HG03095 (cell line): ENCODE measurements around the gene JMJD8.

Source experiments
- ATAC-seq: cut with Tn5 transposase; IDR thresholded peaks from one replicate; pipeline ENCODE4 v1.9.1; 2021; ENCODE audit warnings: moderate library complexity; ENCODE audit not compliant: unreplicated experiment

JMJD8 gene

DNA sequence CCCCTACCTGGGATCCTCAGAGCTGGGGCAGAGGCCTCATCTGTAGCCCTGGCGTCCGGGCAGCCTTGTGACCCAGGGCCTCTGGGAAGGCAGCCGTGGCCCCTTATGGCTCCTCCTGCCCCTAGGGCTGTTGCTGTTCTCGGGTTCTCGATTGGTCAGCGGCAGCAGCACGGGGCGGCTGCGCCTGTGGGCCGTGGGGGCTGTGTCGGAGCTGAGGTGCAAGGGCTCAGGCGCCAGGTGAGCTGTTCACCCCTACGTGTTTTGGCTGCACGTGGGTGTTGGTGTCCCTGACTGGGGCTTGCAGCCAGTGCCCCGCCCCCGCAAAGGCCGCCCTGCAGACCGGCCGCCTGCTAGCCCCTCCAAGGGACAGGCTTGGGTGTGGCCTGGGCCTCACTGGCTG, 22.0 kb downstream of the JMJD8 start:
- ATAC-seq = no peak

DNA sequence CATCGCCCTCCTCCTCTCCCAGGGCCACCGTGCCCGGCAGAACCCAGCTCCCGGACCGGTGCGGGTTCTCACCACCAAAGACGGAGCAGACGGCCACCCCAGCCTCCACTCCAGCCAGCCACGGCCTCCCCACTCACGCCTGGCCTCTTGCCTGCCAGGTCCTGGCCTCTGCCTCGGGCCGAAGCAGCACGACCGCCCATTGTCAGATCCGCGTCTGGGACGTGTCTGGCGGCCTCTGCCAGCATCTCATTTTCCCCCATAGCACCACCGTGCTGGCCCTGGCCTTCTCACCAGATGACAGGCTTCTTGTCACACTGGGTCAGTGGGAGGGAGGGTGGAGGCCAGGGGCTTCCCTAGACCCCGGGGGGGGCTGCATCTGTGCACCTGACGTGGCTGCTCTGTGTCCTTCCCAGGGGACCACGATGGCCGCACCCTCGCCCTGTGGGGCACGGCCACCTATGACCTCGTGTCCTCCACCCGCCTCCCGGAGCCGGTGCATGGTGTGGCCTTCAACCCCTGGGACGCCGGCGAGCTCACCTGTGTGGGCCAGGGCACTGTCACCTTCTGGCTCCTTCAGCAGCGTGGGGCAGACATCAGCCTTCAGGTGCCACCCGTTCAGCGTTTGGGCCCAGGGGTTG, 22.8 kb downstream of the JMJD8 start:
- ATAC-seq = no peak

DNA sequence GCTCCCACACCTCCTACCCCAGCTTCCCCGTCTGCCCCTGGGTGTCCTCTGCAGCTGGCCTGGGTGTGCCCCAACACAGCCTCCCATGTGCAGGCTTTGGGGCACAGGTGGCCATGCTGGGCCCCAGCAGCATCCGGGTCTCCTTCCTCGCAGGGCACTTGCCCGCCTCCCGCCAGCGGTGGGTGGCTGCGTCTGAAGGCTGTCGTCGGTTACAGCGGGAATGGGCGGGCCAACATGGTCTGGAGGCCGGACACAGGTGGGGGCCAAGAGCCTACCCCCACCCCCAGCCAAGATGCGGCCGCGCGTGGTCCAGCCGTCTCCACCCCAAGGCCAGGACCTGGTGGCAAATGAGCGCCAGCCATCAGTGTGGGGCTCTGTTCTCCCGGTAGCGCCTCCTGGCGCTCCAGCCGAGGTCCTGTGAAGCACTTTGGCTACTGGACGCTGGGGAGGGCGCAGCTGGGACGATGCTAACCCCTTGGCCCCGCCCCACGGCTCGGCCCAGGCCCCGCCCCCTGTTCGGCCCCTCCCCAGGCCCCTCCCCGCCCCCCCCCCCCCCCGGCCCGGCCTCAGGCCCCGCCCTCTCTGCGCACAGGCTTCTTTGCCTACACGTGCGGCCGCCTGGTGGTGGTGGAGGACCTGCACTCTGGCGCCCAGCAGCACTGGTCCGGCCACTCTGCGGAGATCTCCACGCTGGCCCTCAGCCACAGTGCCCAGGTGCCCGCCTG, 23.5 kb downstream of the JMJD8 start:
- ATAC-seq = no peak

DNA sequence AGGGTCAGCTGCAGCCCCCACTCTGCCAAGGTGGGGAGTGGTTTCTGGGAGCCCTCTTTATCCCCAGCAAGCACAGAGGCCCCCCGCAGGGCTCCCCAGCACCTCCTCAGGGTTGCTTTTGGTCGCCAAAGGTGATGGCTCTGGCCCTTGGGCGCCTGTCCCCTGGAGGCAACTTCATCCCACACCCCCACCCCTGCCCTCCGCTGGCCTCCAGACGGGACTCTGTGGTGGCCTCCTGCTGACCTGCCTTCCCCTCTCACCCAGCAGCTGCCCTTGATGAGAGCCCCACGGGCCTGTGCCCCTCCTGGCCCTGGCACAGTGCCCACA, 24.0 kb downstream of the JMJD8 start:
- no peak for ATAC-seq

DNA sequence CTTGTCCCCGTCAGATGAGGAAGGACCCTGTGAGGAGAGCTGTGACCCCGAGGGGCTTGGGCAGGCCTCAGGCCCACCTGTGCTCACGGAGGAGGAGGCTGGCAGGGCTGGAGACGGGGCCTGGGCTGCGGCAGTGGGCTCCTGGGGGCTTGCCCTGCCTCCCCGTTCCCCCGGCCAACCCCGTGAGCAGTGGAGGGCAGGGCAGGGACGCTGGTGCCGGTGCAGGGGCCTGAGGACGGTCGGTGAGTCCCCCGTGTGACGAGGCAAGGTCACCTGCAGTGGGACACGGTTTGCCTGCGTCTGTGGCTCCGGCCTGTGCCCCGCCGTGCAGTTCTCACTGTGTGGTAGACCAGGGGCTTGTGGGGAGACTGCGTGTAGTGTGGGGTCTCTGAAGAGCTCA, 24.5 kb downstream of the JMJD8 start:
- ATAC-seq = no peak

DNA sequence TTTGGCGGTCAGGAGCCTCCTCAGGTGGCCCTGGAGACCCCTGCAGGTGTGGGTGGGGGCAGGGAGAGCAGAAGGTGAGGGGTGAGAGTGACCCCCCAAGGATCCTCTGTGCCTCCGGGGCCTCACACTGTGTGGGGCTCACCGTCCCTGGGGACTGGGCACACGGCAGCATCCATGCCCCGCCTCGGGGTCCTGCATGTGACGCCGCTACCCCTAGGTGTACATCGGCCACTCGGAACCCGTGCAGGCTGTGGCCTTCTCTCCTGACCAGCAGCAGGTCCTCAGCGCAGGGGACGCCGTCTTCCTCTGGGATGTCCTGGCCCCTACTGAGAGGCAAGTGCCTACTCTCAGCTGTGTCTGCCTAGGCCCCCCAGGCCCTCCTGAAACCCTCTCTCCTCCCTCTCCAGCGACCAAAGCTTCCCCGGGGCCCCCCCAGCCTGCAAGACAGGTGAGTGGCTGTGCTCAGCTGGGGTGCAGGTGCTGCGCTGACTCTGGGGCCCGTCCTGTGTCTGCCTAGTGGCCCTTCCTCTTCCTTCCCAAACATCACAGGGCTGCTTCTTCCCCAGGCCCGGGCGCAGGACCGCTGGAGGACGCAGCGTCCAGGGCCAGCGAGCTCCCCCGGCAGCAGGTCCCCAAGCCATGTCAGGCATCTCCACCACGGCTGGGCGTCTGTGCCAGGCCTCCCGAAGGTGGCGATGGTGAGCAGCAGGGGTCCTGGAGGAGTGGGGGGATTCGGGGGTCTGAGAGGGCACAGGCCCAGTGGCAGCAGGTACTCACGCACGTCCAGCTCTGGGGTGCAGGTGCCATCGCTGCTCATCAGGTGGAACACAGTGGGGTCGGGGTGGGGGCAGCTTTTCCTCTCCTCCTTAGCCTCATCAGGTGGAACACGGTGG, 25.2 kb downstream of the JMJD8 start:
- no peak for ATAC-seq

DNA sequence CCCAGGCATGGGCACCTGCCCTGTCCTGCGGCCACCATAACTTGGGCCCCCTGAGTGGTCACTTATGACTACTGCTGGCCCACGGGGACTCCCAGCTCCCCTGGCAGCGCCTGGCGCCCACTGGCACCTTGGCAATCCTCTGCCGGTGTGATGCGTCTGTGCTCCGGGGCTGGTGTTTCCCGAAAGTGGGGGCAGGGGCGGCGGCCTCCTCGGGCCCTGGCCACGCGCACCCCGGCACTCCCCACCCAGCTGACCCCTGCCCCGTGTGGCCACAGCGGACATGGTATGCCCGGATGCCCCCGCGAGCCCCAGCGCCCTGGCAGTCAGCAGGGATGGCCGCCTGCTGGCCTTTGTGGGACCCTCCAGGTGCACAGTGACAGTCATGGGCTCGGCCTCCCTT, 26.6 kb downstream of the JMJD8 start:
- no peak for ATAC-seq

DNA sequence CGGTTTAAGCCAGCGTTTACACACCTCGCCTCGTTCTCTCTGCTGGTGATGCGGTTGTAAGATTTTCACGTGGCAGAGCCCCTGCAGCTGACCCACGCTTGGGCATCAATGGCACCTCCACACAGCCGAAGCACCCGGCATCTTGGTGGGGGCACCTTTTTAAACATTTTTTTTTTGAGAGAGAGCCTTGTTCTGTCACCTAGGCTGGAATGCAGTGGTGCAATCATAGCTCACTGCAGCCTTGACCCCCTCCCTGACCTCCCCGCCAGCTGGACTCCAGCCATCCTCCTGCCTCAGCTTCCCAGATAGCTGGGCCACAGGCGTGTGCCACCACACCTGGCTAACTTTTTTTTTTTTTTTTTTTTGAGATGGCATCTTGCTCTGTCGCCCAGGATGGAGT, 30.1 kb downstream of the JMJD8 start:
- ATAC-seq = no peak

DNA sequence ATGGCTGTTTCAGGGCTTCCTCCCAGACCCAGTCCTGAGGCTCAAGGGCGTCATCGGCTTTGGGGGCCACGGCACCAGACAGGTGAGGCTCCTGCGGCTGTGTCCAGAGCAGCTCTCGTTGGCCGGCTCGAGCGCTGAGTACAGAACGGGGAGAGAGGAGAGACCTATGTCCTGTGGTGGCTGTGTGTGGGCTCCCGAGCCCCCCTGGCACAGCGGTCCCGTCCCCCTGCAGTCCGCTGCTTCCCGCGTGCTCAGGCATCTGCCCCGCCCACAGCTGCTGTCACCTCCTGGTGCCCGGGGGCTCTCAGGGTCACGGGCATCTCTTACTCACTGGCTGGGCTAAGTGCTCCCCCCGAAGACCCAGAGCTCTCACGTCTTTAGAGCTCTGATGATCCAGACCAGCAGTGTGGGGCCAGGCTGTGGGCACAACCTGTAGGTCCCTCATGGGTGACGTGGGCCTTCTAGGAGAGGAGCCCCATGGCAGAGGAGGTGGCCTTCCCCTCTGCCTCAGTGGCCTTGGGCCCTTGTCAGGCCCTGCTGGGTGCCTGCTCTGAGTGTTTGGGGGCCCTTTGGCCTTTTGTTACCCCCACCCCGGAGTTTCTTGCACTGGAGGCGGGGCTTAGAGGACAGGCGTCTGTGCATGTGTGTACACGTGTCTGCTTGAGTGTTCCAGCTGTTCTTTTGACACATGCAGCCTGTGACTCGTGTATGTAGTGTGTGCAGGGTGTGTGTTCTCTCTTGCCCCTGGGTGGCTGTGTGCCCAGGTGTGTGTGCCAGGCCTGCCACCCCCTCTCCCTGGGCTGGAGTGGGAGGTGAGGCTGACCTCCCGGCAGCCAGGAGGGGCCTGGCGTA, 31.5 kb downstream of the JMJD8 start:
- no peak for ATAC-seq

DNA sequence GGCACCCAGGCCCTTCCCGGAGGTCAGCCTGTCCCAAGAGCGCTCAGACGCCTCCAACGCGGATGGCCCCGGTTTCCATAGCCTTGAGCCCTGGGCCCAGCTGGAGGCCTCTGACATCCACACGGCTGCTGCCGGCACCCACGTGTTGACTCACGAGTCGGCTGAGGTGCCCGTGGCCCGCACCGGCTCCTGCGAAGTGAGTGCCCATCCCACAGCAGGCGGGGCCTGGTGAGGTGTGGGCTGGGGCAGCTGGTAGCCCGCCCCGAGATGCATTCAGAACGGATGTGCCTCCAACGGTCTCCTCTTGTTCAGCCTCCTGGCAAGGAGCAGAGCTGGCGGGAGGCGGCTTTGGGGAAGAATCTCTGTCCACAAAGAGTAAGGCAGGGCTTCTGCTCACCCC, 32.3 kb downstream of the JMJD8 start:
- ATAC-seq = no peak

DNA sequence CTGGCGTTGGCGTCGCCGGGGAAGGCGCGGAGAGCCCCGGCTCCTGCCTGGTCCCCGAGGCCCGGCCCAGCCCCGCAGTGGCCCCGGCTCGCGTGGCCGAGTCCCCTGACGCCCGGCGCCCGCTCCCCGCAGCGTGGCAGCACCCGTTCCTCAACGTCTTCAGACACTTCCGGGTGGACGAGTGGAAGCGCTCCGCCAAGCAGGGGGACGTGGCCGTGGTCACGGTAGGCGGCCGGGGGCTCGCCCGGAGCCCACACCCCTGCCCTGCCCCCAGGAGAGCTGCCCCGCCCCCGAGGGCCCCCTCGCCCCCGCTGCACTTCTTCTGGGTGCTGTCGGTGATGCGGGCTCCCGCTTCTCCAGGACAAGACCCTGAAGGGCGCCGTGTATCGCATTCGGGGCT, 34.5 kb downstream of the JMJD8 start:
- ATAC-seq = no peak

DNA sequence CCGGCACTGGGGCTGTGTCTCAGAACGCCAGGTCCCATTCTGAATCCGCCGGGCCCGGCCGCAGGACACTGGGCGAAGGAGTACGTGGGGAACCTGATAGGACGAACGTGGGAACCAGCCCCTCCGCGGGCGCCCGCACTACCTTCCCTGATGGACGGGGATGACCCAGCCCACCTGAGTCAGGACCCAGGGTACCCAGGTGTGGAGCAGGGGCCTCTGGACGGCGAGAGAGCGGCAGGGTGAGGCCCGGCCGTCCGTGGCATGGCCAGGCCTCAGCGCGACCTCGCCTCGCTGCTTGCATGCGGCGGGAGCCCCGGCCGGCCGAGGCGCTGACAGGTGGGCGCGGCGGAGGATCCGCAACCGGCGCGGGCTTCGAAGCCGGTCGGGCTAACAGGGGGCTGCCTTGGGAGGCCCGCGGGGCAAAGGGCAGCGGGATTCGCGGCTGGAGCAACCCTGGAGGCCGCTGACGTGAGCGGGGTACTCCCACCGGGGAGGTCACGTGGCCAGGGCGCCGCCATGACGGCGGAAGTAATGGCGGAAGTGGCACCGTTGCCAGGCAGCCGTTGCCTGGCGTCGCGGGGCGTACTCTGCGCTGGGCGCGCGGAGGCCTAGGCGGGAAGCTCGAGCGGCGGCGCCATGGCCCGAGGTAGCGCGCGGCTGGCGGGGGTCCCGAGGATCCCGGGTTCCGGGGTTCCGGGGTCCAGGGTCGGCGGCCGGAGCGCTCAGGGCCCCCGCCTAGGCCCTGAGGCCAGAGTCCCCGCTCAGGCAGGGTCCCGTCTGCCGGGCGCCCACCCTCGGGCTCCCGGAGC, 35.1 kb downstream of the JMJD8 start, which contains the start of gene WDR90:
Gene WDR90 (plus strand): TSS at position 585 of the 809 bp plus-strand sequence. CDS start 52 bp downstream, at position 637.
- ATAC-seq = peak; percentile 64

DNA sequence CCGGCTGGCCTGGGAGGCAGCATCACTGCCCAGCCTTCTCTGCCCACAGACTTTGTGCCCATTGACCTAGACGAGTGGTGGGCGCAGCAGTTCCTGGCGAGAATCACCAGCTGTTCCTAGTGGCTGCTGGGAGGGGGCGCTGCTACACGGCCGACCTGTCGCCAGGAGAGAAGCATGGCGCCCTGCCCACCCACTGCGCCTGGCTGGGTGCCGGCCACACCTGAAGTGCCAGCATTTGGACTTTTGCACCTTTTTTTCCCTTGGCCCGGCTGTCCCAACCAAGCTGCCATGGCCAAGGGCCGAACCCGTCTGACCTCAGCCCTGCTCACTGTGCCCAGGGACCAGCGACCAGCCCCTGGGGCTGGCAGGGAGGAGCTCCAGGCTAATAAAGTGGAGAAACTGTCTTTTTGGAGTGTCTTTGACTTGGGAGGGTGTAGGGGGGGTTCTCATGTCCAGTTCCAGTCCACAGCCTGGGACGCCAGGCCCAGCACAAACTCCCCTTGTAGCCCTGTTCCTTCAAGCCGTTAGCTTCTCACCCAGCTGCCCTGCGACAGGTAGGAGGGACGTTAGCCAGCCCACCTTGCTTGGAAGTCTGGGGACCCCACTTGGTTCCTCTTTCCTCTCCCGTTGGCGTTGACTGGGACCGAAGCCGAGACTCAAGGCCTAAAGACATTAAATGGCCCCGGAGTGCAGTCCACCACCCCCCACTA, 35.9 kb downstream of the JMJD8 start:
- no peak for ATAC-seq

DNA sequence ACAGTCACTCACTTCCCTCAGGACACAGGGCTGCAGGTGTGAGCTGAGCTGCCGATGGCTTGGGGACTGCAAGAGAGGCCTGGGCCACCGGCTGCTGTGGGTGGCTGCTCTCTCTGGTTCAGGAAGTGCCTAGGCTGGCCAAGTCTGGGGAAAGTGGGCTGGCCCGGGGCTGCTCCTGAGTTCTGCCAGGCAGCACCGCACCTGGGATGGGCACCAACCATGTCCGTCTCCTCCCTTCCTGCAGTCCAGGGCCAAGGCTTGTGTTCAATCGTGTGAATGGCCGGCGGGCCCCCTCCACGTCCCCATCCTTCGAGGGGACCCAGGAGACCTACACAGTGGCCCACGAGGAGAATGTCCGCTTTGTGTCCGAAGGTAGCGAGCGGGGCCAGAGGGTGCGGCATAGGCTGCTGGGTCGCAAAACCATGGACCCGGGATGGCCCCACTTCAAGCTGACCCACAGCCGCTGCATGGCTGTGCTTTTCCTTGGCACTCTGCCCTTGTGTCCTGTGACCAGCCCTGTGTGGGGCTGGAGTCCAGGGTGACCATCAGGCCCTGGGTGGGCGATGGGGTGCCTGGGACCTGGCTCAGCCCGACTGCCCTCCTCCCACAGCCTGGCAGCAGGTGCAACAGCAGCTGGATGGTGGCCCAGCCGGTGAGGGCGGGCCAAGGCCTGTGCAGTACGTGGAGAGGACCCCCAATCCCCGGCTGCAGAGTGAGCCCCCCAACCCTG, 36.8 kb downstream of the JMJD8 start:
- no peak for ATAC-seq

DNA sequence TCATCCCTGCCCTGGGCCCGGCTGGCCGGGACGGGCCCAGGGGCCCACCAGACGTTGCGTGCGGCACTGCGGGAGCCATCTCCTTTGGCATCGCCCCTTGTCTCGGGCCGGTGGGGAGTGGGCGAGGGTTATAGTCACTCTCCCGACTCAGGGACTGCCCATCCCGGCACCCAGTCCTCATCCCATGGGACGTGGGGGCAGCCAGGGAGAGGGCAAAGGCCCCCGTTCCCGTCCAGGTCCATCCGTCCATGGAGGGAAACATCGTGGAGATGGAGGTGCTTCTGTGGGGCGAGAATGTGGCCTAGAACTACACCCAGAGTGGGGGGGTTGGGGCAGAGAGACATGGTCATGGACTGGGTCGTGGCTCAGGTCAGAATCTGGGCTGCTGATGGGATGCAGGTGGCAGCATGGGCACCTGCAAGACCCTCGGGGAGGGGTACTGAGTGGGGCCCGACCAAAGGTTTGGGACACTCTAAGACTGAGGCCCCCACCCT, 37.4 kb downstream of the JMJD8 start:
- no peak for ATAC-seq

DNA sequence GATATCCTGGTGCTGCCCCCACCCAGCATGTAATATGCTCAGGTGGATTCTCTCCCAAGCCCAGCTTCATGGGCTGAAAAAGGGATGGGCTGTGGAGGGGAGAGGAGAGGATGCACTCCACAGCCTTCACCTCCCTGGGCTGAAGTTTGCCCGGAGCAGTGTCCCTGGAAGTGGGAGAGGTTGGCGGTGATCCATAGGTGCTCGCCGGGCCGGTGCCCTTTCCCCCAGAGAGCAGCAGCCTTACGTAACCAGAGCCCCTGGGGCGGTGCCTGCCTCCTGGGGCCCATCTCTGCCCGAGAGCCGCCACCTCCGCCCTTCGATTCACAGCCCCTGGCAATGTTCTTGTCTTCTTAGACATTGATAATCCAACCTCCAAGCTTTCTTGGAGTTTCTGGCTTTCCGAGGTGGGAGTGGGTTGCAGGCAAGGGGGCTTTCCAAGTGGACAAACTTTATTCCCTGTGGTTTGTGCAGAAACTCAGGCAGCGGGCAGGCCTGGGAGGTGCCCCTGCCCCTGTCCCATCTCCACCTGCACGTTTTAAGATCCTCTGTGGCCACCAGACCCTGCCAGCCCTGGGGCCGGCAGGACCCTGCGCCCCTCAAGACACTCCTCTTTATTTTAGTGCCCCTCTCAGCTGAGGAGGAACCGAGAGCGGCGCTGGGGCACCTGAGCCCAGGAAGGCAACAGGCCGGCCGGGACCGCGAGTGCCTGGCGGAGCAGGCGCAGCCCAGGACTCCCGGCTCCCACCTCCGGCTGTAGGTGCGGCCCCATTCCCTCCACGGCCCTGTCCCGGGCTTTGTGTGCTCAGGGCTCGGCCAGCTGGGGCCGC, 38.1 kb downstream of the JMJD8 start:
- no peak for ATAC-seq

DNA sequence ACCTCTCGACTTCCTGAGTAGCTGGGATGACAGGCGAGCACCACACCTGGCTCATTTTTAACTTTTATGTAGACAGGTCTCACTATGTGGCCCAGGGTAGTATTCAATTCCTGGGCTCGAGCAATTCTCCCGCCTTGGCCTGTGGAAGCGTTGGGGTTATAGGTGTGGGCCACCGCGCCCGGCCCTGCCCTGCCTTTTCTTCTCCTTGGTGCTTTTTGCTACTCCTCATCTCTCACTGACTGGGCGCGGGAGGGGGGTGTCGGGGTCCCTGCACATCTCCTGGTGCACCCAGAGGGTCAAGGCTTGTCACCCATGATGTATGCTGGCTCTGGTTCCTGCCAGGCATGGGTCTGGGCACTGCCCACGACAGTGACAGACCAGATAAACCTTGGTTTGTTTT, 39.6 kb downstream of the JMJD8 start:
- no peak for ATAC-seq

DNA sequence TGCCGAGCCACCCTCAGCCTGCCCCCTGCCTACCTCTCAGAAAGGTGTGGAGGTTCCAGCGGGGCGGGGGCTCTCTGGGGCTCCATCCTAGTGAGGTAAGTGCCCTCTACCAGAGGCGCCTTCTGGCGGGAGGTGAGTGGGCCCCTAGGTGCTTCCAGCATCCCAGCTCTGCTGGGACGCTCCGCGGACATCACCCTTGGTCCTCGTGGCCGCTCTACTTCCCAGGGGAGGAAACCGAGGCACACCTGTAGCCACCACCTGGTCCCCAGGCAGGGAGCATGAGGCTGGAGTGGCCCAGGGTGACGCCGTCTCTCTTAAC, 41.1 kb downstream of the JMJD8 start:
- no peak for ATAC-seq
